ENCODE data around the gene MVD.

Gene MVD, protein sequence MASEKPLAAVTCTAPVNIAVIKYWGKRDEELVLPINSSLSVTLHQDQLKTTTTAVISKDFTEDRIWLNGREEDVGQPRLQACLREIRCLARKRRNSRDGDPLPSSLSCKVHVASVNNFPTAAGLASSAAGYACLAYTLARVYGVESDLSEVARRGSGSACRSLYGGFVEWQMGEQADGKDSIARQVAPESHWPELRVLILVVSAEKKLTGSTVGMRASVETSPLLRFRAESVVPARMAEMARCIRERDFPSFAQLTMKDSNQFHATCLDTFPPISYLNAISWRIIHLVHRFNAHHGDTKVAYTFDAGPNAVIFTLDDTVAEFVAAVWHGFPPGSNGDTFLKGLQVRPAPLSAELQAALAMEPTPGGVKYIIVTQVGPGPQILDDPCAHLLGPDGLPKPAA

GRCh38 chr16:88662843-88663606, at the start of gene MVD:
MVD (minus strand) TSS chr16:88663091; CDS start chr16:88663080, 11 bp downstream.
- peak; percentile 96 for DNase-seq

DNA sequence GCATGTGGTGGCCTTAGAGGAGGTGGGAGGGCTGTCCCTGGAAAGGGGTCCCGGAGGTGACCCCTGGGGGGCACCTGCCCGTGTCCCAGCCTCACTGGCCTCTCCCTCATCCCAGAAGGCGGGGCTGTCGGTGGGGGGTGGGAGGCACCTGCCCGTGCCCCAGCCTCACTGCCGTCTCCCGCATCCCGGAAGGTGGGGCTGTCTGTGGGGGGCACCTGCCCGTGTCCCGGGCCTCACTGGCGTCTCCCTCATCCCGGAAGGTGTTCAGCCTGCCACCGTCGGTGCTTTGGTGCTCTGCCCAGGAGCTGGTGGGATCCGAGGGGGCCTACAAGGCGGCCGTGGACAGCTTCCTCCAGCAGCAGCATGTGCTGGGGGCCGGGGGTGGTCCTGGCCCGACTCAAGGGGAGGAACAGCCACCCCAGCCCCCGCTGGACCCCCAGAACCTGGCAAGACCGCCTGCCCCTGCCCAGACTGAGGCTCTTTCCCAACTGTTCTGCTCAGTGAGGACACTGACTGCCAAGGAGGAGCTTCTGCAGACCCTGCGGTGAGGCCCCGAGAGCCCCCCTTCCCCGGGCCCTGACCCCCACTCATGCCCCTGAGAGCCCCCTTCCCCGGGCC, 49.6 kb upstream of the MVD start:
- DNase-seq: no peak

DNA sequence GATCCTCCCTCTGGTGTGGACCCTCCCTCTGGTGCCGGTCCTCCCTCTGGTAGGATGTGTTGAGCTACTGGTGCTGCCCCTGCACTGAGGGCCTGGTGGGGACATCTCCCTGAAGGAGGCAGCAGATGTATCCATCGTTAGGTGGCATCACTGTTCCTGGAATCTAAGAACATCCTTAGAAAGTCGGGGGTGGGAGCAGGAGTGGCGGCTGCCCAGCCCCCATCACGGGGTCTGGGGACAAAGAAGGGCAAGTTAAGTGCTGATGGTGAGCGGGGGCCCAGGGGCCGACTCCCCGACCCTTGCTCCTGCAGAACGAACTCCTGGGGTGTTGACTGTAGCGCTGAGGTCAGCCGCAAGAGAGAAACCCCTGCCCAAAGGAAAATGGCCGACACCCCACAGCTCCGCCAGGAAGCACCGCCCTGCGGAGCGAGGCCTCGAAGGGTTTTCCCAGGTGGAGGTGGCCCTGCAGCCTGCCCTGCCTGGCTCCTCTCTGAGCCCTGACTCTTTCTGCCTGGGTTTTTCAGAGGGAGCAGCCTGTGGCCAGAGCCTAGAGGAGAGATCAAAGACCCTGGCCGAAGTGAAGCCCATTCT, 49.0 kb upstream of the MVD start:
- DNase-seq: no peak

DNA sequence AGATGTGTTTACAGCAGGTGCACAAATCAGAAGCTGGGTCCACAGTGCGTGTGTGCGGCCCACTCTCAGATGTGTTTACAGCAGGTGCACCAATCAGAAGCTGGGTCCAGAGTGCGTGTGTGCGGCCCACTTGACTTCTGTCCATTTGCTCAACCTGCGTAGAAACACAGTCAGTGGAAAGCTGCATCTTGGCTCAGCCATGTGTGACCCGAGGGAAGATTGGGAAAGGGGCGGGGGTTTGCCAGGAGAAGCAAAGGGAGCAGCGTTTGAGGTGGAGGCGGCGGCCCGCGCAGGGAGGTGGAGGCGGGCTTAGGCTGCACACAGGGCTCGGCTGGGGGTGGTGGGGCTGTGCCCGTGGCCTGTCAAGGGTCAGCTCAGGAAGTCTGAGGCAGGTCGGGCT, 47.7 kb upstream of the MVD start:
- DNase-seq: no peak

DNA sequence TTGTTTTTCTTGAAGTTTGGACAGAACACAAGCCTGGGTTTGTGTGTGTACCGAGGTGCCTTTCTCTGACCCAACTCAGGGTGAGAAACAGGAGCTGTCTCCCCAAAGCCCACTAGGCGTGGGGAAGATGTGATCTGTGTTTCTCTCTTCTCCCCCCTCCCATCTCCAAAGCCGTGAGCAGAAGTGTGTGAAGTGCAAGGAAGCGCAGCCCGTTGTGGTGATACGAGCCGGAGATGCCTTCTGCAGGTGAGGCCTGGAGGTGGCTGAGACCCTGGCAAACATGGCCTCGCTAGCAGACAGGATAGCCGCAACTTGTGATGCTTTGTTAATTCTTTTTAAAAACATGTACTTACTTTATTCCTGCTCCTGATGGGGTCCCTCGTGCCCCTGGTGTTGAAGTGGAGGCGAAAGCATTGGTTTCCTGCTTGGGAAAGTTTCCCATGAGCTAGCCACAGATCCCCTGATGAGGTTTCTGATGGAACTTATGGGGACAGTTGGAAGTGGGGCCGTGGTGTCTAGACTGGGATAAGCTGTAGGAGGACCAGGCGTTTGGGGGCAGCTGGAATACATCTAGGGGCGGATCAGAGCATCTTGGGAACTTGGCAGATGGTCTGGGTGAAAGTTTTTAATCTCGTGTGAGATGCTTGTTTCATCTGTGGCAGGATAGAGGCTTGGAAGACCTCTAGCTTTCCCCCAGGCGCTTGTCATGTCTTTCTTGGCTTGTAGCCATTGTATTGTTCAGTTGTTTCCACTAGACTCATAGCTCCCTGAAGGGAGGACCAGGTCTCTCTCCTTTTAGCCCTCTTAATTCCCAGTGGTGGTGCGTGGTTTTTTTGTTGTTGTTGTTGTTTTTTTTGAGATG, 44.3 kb upstream of the MVD start:
- no peak for DNase-seq

DNA sequence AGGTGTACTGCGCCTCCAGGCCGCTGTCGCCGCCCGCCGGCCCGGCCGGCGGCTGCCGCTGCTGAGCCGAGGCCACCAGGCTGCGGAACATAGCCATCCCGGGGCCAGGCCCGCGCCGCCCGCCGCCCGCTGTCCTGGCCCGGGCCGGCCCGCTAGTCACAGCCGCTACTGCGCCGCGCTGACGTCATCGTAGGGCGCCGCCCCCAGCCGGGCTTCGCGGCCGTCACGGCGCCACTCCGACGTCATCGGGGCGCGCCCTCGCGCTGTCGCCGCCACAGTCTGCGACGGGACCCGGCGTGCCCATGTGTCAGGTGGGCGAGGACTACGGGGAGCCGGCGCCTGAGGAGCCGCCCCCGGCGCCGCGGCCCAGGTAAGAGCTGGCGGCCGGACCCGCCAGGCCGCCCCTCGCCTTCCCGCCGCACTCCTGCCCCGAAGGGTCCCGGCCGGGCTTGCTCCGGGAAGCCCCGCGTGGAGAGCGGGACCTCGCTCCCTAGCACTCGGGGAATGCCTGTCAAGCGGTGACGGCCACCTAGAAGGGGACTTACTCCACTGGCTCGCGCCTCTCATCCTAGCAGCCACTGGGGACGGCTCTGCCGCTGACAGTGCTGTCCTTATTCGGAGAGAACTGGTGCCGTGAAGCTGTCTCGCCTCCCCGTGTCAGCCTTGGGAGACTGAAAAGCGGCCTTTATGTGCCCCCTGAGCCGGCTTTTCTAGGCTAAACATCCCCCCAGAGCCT, 43.5 kb upstream of the MVD start, which contains the start of the genes CTU2 and RNF166:
Gene CTU2, plus strand, starts transcription at position 275 of the 736 bp plus-strand sequence. Its CDS starts 28 bp downstream, at position 303.
Gene RNF166, minus strand, starts transcription at position 180 of the 736 bp plus-strand sequence. Its CDS starts 83 bp downstream, at position 97.
- DNase-seq: peak; percentile 99

GRCh38 chr16:88705801-88706228, 42.9 kb upstream of the MVD start:
- no peak for DNase-seq

- no peak for DNase-seq
Observed at GRCh38 chr16:88705076-88705684, 42.3 kb upstream of the MVD start.

GRCh38 chr16:88703486-88704309, 40.8 kb upstream of the MVD start:
- DNase-seq: peak; percentile 87

DNA sequence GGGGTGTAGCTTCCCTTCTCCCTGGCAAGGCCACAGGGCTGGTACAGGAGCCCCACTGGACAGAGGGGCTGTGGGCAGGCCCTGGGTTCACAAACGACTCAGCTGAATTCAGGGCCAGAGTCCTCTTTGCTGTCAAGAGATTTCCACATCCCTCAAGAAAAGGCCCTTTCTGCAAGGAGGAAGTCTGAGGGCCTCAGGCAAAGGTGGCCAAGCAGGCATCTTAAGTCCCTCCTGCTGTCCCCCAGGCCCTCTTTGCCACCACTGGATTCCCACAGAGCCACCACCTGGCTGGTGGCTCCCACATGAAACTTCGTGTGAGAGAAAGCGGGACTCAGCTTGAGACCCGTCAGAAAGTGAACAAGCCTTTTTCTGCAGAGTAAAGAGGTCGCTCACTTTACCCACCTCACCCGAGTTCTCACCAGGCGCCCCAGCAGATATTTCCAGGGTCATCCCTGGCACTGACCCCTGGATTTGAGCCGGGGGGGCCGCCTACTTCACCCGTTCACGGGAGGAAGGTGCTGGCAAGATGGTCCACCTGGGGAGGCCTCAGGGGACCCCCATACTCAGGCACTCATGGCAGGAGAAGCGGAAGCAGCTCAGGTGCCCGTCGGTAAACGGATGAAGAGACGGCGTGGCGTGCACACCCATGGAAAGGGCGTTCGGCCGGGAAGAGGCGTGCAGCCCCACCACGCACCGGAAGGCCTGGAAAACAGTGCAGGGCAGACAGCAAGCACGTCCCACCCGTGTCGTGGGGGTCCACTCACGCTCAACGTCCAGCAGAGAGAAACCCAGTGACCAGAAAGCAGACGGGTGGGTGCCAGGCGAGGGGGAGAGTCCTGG, 39.7 kb upstream of the MVD start:
- no peak for DNase-seq

DNA sequence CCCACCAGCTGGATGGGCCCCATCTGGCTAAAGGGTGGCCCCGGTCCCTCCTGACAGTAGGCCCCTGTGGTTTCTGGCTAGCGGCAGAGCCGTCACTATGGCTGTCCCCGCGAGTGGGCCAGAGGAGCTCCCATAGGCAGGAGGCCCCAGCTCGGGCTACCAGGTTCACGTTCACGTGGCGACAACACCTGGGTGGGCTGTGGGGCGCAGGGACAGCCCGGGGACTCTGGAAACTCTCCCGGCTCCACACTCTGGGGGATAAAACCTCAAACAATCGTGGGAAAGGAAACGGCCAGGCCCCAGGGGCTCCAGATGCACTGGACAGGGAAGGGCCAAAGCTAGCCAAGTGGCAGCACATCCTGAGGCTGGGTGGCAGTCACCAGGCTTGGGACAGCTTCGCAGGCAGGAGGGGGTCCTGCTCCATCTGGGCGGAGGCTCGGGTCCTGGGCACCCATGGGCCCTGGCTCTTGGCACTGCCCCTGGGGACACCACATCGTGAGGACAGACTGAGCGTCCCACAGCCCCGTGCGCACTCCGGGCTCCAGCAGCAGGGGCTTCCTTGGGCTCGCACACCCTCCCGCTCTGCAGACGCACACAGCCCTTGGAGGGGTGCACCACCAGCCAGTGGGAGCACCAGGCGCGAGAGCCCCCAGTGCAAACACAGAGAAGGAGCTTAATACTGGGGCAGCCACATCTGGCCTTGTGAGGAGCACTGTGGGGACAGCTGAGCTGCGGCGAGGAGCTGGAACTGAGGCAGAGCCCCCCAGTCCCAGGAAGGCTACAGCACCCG, 38.9 kb upstream of the MVD start:
- peak; percentile 72 for DNase-seq

- DNase-seq: peak; percentile 94
Observed at GRCh38 chr16:88700636-88701482, 38.0 kb upstream of the MVD start.

- DNase-seq: no peak
Observed at GRCh38 chr16:88700322-88700635, 37.4 kb upstream of the MVD start.

DNA sequence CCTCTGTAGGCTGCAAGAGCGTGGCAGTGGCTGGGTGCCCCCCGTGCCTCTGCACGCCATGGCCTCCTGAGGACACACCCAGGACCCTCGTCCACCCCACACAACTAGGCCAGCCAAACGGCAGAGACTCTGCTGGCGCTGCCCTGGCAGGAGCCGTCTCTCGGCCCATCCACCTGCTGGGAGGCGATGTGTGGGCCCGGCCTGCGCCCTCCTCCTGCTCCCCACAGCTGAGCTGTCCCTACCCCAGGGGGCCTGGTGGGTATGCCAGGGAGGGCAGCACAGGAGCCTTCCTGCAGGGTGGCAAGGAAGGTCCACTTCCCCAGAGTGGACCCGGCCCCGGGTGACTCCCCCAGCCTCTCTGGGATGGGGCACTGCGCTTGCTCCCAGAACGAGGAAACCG, 36.3 kb upstream of the MVD start:
- no peak for DNase-seq

GRCh38 chr16:88698646-88699045, 35.8 kb upstream of the MVD start:
- no peak for DNase-seq

DNA sequence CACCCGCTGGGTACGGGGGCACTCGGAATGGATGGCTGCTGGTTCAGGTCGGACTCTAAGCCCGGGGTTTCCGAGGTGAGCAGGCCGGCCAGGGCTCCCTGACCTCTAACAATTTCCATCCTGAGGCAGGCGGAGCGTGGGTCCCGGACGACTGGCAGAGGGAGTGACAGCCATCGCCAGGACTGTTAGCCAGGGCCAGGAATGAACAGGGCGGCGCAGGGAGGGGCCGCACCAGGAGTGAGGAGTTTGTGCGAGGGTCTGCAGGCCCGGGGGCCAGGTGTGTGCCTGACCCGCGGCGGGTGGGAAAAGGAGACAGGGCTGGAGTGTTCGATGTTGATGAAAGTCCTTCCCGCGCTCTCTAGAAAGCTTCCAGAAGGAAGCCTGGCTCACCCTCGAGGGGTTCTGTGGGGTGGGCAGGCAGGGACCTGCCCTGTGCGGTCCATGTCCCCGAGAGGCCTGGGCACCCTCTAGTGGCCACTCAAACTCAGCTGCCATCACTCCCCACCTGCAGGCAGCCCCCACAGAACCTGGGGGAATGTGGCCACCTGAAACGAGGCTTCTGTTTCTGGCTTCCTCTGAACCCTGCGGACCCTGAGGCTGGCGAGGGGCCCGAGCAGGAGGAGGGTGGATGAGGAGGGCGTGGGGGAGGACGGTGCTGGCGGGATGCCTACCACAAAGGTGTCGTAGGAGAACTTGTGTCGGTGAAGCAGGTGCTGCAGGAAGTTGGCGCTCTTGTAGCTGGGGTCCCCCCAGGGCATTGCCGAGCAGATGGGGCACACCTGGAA, 35.1 kb upstream of the MVD start:
- DNase-seq: no peak

Measured in activated CD8-positive, alpha-beta memory T cell treated with anti-CD3 and anti-CD28 coated beads, Interleukin-2, amount 50 U/mL, for 48 hours (primary cell).